Stimulated activated CD4-positive, alpha-beta T cell treated with anti-CD3 and anti-CD28 coated beads, Interleukin-4, amount 100 ng/mL, for 1 hour (primary cell): Measurements from ENCODE around the gene SLC22A12.

Source experiments
- DNase-seq: peaks from one replicate; pipeline ENCODE4 v3.0.0-alpha.2; 2020

SLC22A12 gene

DNA sequence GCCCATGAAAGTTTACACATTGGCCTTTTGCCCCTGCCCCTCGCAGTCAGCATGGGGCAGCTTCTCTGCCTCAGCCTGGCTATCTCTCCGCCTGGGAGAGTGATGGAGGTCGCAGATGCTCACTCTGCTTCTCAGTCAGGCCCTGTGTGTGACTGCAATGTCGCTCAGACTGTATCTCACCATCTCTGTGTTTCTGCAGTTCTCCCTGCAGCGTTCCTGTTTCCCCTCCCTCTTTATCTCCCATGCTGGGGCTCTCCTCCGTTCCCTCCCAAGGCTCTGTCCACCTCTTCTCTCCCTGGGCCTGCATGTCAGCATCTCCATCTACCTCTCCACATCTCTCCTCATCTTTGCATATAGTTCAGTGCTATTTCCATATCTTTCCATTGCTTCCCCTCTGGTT, 38.1 kb downstream of the SLC22A12 start:
- no peak for DNase-seq

DNA sequence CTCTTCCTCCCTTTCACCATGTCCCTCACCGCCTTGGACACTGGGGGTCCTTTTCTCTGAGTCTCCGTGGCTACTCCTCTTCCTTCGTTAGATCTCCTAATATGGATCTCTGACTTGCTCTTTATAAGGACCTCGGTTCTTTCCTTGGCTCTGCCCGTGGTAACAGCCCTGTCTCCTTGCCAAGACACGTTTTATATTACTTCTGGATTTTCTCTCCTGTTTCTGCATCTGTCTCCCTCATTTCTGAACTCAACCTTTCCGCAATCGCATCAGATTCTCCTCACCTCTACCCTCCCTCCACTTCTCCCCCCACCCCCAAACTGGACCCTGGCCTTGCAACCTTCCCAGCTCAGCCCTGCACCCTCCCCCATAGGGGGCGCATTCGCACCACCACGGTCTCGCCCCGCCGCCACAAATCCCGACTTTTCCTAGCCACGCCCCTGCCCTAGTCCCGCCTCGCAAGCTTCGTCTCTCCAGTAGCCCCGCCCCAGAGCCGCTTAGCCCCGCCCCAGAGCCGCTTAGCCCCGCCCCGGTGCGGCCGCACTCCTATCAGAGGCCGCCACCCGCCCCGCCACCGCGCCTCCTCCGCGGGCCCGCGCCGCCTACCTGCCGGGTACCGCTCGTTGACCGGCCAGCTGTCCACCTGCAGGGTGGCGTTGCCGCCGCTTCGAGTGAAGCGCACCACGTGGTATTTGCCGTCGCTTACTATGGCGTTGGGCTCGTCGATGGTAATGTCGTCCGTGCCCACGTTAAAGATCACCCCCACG, 39.0 kb downstream of the SLC22A12 start:
- DNase-seq = no peak

DNA sequence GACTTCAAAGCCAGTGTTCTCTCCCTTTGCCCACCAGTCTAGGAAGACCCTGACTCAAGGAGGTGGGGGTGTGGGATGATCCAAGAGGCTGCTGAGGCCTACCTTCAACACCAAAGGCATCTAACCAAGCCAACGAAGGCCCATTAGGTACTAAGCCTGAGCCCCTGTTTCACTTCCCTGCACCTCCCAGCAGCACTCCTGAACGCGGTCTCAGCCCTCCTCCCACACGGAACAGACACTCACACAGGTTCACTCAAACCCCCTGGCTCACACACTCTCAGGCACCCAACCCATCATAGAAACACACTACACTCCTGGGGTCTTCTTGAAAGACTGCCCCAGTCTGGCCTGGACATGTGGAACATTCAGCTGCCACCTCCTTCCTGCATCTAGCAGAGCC, 40.7 kb downstream of the SLC22A12 start:
- no peak for DNase-seq

DNA sequence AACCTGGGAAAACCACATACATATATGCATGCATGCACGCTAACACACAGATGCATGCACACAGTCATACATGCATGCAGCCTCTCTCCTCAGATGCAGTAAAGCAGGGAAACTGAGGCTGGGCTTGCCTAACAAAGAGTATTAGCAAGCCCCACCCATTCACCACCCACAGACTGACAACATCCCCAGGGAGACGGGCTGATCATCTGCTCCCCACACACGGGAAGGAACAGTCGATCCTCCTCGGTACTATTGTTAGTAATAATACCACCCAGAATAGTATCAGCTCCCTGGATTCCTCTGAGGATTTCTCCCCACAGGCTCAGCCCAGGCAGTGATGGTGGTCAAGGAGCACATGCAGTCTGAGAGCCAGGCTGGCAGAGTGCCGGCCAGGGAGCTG, 41.2 kb downstream of the SLC22A12 start:
- no peak for DNase-seq

DNA sequence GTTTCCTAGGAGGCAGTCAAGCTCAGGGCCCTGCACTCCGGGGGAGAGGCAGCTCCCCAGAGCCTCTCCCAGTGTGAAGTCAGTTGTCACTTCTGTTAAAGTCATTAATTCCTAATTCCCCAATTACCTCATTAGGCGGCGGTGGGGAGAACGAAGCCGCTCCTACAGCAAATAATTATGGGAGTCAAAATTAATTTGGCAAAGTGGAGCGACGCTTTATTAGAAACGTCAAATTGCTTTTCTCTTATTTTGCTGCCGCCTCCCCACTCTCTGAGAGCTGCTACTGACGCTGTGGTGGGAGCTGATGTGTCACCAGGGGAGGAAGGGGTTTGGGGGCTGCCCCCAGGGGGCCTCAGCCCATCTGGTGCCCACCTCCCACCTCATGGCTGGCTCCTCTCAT, 41.6 kb downstream of the SLC22A12 start:
- no peak for DNase-seq

DNA sequence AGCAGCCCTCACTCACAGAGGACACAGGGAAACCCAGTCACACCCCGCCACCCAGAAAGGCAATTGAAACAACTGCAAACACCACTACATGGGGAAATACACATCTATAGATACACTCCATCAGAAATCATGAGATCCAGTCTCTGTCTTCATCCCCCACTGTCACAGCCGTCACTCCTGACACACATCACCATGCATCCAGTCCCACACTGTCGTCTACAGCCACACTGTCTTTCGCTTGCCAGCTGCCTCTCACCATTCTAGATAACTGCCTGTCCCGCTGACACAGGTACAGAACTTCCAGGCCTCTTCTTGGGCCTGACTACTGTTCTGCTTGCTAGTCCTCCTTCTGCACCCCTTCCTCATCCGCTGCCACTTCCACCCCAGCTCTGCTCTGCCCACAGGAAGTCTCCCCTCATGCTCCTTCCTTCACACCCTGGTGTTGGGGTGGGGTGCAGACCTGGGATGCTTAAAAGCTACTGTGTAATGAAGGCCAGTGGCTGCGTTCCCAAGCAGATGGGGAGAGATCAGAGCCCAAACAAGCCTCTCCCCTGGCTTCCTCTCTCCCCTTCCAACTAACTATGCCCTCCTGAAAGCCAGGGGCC, 42.6 kb downstream of the SLC22A12 start:
- no peak for DNase-seq

DNA sequence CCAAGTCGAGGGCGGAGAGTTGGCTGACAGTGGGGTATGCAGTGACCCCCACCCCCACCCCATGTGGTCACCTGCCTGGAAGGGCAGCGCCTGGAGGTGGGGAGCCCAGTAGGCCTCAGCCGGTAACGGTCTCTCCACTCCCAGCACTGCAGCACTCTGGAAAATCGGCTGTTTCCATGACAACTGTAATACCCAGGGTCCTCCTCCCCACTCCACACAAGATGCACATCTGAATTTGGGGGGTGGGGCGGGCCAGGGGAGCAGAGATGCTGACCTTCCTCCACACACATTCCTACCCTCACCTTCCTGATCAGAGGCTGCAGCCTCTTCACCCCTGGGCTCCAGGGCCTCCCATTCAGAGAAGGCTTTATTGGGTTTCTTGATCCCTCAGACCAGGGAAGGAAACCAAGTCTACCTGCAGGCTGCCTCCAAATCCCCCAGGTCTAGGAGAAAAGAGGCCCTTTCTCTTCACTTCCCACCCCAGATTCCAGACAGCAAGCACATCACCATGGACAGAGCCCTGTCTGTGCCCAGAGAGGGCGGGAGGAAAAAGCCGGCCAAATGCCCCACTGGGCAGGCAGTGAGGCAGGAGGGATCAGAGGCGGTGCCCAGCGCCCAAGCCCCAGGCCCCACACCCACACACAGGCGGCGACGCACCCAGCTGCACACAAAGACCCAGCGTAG, 46.5 kb downstream of the SLC22A12 start:
- no peak for DNase-seq

DNA sequence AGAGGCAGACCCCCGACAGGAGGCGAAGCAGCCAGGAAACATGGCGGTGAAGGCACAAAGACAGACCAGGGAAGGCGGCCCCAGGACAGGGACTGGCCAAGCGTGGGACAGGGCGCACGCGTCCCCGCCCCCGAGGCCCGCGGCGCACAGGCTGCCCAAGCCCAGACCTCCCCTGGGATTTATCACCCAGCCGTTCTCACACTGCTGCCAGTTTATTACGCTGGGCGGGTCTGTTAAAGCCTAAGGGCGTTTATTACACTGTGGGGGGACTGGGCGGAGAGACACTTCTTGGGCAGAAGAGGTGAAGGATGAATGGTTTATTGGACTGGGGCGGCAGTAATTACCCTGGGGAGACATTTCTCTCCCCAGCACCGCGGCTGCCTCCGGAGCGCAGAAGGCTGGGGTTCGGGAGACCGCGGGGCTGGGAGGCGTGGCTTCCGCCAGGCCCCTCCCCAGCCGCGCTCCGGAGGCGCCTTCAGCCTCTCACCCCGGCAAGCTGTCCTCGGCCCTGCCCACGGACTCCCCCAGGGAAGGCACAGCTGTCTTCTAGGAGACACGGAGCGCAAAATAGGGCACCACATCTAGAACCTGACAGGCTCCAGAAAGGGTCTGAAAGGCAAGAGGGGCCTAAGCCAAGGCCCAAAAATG, 47.1 kb downstream of the SLC22A12 start:
- no peak for DNase-seq

DNA sequence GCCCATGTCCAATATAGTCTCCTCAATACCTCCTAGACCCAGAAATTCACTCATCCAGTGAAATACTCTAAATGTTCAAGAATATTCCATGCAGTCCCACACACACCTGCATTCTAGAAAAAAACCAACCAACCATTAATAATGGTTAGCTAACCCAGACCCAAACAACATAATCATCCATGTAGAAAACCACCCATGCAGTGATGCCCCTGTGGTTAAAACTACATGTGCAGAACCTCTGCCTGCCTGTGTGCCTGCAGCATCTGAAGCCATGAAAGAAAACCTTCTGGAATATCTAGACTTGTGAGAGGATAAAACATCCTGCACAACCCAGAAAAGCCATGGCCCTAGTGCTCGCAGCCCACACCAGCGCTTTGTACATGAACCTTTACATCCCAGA, 47.8 kb downstream of the SLC22A12 start:
- DNase-seq = no peak

DNA sequence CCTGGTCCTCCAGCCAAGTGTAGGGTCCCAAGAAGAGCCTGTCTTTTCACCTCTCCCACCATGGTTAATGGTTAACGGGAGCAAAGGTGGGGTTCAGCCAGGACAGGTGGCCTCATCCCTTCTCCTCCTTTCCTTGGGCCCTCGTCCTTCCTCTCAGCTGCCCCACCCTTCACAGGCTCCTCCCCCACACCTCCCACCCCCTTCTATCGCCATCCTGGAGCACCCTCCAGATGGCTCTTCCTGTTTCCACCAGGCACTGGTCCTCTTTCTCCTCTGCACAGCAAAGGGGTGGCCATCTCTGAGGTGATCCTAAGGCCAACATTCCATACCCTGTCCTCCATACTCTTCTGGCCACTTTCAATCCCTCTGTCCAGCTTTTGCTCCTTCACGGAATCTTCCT, 48.9 kb downstream of the SLC22A12 start:
- DNase-seq = no peak

DNA sequence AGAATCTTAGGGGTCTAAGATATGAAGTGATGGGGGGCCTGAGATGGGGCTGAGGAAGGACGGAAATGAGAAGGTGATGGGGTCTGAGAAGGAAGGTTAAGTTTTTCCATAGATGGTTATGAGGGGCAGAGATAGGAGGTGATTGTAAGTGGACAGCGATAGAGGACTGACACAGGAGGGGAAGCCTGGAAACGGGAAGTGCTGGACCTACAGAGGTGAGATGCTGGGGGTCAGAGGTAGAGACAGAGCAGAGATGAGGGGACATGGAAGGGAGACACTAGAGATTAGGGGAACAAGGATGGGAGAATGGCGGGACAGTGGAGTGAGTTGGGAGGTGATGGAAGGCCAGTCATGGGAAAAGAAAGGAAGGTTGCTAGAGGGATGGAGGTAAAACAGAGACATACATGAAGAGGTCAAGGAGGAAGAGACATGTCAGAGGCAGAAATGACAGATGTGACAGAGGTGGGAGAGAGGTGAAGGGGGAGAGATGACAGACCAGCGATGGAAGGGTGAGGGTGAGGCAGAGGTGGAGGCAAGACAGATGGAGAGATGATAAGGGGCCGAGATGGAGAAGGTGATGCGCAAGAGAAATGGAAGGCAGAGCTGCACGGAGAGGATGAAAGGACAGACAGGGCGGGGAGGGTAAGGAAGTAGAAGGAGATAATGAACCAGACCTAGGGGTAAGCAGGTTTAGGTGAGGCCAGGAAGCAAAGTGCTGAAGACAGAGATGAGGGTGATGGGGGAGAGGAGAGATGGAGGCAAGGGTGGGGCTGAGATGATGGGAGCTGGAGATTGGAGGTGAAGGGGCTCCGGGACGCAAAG, 50.8 kb downstream of the SLC22A12 start:
- DNase-seq = no peak

DNA sequence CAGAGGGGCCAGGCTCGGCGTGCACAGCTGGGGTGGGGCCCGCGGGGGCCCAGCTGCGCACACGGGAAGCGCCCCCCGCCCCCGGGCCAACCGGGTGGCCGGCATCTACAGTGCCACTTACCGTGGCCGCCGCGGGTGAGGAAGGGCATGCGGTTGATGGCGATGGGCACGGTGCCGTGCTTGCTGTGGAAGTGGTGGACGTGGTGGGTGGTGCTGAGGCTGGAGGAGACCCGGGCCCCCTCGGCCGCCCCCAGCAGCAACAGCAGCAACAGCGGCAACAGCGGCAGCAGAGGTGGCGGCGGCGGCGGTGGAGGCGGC, 51.4 kb downstream of the SLC22A12 start:
- no peak for DNase-seq

DNA sequence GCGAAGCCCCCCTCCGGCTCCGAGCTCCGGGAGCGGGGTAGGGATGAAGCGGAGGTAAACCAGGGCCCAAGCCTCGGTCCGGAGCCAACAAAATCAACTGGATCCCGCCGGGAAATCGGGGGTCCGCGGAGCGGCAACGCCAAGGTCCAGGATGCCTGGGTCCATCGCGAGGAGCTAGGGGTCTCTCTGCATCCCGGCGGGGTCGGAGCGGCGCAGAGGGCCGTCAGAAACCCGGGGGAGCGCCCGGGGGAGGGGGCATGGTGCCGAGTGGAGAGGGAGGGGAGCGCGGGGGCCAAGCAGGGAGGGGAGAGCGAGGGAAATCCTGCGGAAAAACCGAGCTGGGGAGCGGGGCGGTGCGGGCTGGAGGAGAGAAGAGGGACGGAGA, 51.8 kb downstream of the SLC22A12 start:
- DNase-seq = no peak

DNA sequence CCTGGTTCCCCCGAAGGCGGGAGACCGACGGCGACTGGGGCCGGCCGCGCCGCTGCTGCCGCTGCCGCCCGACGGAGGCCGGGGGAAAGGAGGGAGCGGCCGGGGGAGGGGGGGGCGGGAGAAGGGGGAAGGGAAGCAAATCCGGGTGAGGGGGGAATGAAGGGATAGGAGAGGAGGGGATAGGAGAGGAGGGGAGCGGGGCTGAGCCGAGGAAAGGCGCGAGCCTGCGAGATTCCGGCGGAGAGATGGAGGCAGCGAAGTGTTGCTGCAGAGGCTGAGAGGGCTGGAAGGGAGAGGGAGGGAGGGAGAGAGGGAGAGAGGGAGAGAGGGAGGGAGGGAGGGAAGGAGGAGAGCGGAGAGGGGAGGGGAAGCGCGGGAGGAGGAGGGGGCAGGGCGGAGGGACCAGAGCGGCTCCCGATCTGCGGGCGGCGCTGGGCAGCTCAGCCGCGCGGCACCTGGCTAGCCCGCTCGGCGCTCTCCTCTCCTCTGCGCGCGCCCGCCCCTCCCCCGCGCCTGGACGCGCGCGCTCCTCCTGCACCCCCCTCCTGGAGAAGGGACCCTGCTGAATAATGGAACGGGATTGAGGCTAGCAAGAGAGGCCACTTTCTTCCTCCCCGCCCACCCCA, 52.3 kb downstream of the SLC22A12 start:
- no peak for DNase-seq

DNA sequence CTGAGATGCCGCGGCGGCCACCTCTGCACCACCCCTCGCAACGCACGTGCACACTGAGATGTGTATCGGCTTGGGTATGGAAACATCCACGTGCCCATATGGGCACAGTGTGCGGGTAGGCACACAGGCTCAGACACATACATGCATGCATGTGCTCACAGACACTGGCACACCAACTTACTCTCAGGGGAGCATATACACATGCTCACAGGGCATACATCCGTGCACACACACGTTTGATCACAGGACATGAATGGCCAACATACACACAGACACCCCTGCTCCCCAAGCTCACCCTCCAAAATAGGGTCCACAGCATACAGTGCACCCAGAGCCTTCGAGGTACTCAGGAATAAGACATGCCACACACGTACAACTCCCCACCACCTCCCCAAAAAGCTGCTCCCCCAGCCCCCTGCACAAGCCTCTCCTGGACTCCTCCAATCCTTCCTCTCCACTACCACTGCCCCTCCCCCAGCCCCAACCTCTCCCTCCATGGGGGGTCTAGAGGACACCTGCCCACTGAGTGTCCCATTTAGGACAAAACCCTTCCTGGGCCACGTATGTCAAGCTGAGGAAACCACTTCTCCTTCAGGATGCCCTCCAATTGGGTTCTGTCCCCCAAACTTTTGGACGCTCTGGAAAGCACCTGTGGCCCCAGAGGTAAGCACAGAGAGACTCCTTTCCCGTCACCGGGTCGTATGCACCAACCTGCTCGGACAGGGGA, 53.1 kb downstream of the SLC22A12 start:
- DNase-seq = no peak

DNA sequence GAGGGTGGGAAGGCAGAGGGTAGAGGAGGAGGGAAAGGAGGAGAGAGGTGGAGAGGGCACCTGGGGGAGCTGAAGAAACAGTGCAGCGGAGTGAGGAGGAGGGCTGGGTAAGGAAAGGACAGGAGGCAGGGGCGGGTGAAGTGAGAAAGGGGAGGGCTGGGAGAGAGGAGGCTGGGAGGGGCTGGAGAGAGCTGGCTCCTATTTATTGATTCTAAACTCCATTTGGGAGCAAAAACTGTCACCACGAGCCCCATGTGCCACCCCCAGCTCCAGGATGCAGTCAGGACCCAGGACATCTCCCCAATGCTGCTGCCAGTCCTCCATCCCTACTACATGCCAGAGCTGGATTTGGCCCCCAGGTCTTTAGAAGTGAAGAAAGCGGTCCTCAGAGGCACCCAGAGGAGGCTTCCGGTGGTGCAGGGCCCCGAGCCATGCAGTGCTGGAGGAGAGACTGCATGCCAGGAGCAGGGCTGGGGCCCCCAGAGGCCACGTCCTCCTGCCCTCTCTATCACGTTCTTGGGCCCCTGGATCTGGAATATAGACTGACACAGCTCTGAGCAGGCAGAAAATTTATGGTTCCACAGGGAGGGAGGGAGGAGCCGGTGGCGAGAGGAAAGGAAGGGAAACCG, 53.7 kb downstream of the SLC22A12 start:
- DNase-seq = no peak

DNA sequence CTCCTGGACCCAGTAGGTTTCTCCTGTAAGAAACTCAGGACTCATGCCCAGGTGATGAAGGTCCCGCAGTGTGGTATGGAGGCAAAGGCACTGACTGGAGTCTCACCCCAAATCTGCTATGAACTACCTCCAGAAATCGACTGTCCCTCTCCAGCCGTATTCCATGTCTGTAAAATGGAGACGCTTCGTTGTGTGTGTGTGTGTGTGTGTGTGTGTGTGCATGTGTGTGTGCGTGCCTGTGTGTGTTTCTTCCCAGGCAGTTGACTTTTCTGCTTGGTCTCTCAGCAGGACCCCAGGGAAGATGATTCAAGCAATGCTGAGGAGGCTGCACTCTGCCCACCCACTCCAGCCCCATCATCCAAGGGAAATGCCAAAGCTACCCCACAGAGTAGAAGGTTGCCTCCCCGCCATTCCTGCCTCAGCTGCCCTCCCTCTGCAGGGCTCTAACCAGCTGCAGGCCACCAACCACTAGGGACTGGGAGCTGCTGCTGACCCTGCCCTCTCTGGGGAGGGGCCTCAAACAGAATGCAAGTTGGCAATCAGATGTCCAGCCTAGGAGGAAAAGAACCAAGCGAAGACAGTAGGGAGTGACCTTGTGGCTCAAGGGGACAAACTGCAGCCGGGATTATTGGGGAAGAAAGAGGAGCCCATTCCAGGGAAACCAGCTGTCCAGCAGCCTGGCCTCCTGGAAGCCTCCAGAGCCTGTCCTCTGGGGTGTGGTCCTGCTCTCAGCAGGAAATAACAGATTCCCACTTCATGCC, 56.2 kb downstream of the SLC22A12 start:
- DNase-seq = no peak

DNA sequence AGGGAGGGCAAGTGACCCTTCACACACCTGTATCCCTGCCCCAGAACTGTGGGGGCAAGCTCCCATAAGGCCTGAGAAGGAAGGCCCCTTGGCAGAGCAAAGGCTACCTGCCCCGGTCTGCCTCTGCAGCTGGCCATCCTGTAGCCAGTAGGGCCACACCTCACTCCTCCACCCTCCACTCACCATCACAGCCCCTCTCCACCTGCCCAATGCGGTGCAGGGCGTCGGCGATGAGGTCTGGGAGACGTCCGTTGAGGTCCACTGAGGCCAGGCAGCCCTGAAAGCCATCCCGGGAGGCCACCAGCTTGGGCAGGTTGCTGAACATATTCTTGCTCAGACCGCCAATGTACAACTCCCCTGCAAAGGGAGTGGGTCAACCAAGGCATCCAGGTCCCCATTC, 57.5 kb downstream of the SLC22A12 start:
- DNase-seq = no peak

DNA sequence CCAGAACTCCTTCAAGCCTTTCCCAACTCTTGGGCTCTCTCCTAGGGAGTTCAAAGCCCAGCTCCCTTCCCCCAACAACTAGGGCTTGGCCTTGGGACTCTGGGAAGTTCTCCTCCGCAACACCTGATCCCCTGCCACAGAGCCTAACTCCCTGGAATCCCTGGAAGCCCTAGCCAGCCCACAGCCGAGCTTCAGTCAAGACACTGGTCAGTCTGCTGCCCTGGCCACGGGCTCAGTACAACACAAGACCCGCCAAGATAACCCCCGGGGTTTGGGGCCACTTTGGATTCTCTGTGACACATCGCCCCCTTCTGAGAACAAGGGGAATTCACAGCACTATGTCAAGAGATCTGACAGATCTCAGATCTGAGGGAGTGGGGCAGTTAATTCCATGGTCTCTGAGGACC, 58.3 kb downstream of the SLC22A12 start:
- no peak for DNase-seq

DNA sequence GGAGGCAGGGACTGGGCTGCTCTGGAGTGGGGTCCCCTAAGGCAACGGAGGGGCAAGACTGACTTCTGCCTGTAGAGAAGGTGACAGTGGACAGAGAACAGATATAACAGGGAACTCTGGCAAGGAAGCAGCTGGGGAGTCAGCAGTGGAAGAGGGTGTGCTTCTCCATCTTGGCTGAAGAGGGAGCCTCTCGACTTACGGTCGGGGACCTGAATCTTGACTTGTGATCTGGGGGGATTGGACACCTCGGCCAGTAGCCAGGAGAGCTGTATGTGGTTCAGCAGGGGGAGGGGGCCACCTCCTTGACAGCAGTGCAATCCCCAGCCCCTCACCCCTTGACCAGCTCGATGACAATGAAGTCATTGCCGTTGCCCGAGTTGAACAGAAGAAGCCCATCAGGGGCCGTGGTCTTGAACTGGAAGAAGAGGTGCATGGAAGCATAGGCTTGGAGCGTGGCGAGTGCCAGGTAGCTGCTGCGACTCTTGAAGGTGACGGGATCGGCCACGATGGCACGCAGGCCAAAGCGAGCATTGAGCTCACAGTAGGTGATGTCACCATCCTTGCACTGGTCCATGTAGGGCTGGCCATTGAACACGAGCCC, 60.0 kb downstream of the SLC22A12 start:
- no peak for DNase-seq
